HFFc6 (cell line): Measurements from ENCODE around the gene HIVEP1. TPM values are rescaled to one million over a fixed set of nuclear protein-coding genes. Genes with fewer than 3 reads are reported as not detected.

Experiments used
- DNase-seq: peaks from one replicate; pipeline ENCODE4 v3.0.0-alpha.2; 2018
- H3K27ac Mint-ChIP-seq: 2 replicates; pipeline ENCODE4 v1.8.0; 2020; ENCODE audit warnings: mild to moderate bottlenecking, mixed read lengths
- H3K27me3 Mint-ChIP-seq: 2 replicates; pipeline ENCODE4 v1.8.0; 2021; ENCODE audit warnings: mild to moderate bottlenecking, moderate library complexity, mixed read lengths; ENCODE audit not compliant: insufficient read depth
- H3K36me3 Mint-ChIP-seq: 2 replicates; pipeline ENCODE4 v1.8.0; 2021; ENCODE audit warnings: low read depth, mixed read lengths
- H3K4me1 Mint-ChIP-seq: 2 replicates; pipeline ENCODE4 v1.8.0; 2020; ENCODE audit warnings: low read depth, mixed read lengths
- H3K4me3 Mint-ChIP-seq: 2 replicates; pipeline ENCODE4 v1.8.0; 2020; ENCODE audit warnings: mild to moderate bottlenecking, moderate library complexity, mixed read lengths
- H3K9me3 Mint-ChIP-seq: 2 replicates; pipeline ENCODE4 v1.8.0; 2020; ENCODE audit warnings: mild to moderate bottlenecking, mixed read lengths
- CTCF ChIP-seq: fragments of 200-600 bp; sonication (generic); IDR thresholded peaks from 2 replicates; pipeline ENCODE4 v1.5.0; 2021; ENCODE audit warnings: antibody characterized with exemption, mild to moderate bottlenecking
- total RNA-seq, 6 experiments: library from RNA; stranded (reverse); fragmentation: NEBNext Ultra II Directional; extraction: Animal tissue kit (Norgen Biotek cat#: 25700); gene quantifications; 2 replicates in 1 of 6; 3 replicates in 5 of 6; pipeline ENCODE4 v1.2.3, GENCODE V29; 2021

The HIVEP1 gene
- total RNA-seq, 6 experiments from 2014 or later: 10.3 to 19.9 (median 11.8) TPM

GRCh38 chr6:12148317-12148801 lies 136.2 kb downstream of the HIVEP1 start:
- Mint-ChIP-seq H3K36me3 (peaks cover 15% of the 10 kb centered on the region), H3K4me1 (peaks cover 36% of the 10 kb centered on the region), H3K27me3 (no peaks in the 10 kb centered on the region), H3K27ac (peak overlapping the region; percentile 89), H3K9me3 (no peaks in the 10 kb centered on the region; the same call in 1 of the 2 replicates), H3K4me3 (peak overlapping the region; percentile 62)
- no peak for TF ChIP-seq CTCF
- peak; percentile 82 for DNase-seq

DNA sequence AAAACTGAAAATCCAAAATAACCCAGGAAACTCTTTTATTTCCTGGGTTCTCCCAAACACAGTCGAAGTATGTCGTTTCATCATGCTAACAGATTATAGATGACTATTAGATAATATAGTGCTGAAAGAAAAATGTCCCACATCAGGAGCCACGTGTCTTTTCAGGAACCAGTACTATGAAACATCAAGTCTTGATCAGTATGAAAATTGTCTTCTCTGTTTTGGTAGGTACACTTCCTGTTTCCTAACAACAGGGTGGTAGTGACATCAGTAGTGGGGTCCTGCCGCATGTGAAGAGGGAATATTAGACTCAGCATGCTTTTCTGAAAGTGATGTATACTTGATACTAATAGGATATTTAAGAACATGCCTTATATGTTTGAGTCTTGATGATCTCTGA lies 136.7 kb downstream of the HIVEP1 start:
- Mint-ChIP-seq H3K4me3 (peak overlapping the region; percentile 62), H3K27me3 (no peaks in the 10 kb centered on the region), H3K9me3 (no peaks in the 10 kb centered on the region; the same call in 1 of the 2 replicates), H3K4me1 (peaks cover 36% of the 10 kb centered on the region), H3K36me3 (peaks cover 10% of the 10 kb centered on the region), H3K27ac (peak overlapping the region; percentile 89)
- no peak for DNase-seq
- no peak for TF ChIP-seq CTCF

GRCh38 chr6:12149944-12150510 lies 137.9 kb downstream of the HIVEP1 start:
- no peaks in the 10 kb centered on the region for H3K9me3 Mint-ChIP-seq
- DNase-seq: no peak
- H3K4me1 Mint-ChIP-seq: peaks cover 36% of the 10 kb centered on the region
- no peaks in the 10 kb centered on the region for H3K27me3 Mint-ChIP-seq
- H3K4me3 Mint-ChIP-seq: no peak overlapping the region
- H3K36me3 Mint-ChIP-seq: no peaks in the 10 kb centered on the region; the same call in 1 of the 2 replicates
- no peak for TF ChIP-seq CTCF
- H3K27ac Mint-ChIP-seq: 0 out of 2 replicates have a peak overlapping the region, but pooled peaks have one; percentile 89

DNA sequence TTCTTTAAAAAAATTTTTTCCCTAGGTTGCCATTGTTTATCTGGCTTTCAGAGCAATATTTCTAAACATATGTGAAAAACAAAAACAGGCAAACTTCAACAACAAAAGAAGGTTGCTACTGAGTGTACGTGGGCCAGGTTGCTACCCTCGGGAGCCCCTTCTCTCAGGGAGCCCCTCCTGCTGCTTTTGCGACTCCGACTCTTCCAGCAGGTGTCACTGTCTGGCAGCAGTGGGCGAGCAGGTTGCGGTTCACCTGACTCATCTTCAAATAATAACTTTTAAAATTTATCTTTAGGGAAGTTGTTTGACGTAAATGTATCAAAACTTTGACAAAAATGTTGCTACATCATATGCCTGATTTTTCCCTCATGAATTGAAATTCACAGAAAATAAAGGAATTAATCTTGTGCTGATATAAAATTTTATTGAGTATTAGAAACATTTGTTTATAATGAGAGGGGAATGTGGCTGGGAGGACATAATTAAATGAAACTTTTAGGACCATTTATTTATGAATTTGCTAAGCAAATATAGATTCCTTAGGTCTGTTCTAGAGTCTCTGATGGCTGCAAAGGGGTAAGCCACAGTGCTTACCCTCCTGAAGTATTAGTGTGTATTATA lies 138.8 kb downstream of the HIVEP1 start:
- Mint-ChIP-seq H3K4me3 (no peak overlapping the region), H3K27me3 (no peaks in the 10 kb centered on the region), H3K27ac (no peak overlapping the region), H3K4me1 (peaks cover 36% of the 10 kb centered on the region), H3K9me3 (no peaks in the 10 kb centered on the region), H3K36me3 (no peaks in the 10 kb centered on the region; the same call in 1 of the 2 replicates)
- DNase-seq: no peak
- peak; percentile 75 for TF ChIP-seq CTCF

- DNase-seq: no peak
- H3K36me3 Mint-ChIP-seq: no peaks in the 10 kb centered on the region; the same call in 1 of the 2 replicates
- peaks cover 36% of the 10 kb centered on the region for H3K4me1 Mint-ChIP-seq
- H3K9me3 Mint-ChIP-seq: no peaks in the 10 kb centered on the region
- no peaks in the 10 kb centered on the region; the same call in 1 of the 2 replicates for H3K27me3 Mint-ChIP-seq
- no peak for TF ChIP-seq CTCF
- no peak overlapping the region for H3K4me3 Mint-ChIP-seq
- no peak overlapping the region for H3K27ac Mint-ChIP-seq
These were observed 139.3 kb downstream of the HIVEP1 start for GRCh38 chr6:12151433-12151820.
